ENCODE results near the gene SDR42E2. TPM values are rescaled to one million over a fixed set of nuclear protein-coding genes. Genes with fewer than 3 reads are reported as not detected.

The SDR42E2 gene
- total RNA-seq (2022; extraction: Qiagen RNA extraction), result not detected in 5 replicates

GRCh38 chr16:22161999-22162655, at the start of gene SDR42E2:
Gene SDR42E2 (plus strand): TSS chr16:22162506. CDS start chr16:22165583, 3,077 bp downstream.

DNA sequence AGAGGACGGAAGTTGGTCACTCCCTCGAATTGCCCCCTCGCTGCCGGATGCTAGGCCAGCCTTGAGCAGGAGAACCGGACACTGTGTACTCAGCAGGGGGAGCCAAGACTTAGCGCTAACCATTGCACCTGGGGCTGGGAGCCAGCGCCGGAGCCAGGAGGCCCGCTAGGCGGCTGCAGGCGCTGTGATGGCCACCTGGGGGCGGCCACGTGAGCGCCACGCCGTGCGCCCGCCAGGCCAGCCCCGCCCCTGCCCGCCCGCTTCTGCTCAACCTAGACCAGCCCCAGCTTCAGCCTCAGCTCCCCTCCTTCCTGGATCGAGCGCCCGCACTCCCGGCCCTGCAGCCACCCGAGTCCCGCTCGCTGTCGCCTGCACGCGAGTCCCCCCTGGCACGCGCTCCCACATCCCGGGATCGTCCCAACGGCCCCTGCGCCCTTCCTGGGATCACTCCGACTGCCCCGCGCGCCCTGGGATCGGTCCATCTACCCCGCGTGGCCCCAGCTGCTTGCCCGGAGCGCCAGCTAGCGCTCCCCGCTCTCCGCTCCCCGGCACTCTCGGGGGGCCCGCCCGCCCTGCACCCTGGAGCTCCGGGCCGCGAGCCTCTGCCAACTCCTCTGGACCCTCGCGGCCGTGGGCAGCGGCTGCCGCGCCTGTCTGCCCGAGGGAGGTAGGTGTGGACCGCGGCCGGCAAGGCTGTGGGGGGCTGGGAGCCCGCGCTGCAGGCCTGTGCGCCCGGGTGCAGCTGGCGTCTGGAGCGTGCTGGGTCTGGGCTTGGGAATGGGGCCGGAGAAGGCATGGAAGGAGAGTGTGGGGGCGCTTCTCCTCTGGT, 43.9 kb downstream of the SDR42E2 start, which contains the start of gene EEF2K:
EEF2K (plus strand) TSS at position 266 of the 829 bp plus-strand sequence. CDS start 19,452 bp downstream, outside the sequence.

Other genes with a start within 250 kb of the SDR42E2 start
- 165 to 238 TPM (median 173 TPM) in 5 replicates for gene UQCRC2, start 209.1 kb upstream of the SDR42E2 start, total RNA-seq (2022; extraction: Qiagen RNA extraction)
- gene PDZD9, start 161.4 kb upstream of the SDR42E2 start, total RNA-seq (2022; extraction: Qiagen RNA extraction), result not detected in 5 replicates
- 9.8 to 16.3 TPM (median 13.1 TPM) in 5 replicates for gene MOSMO, start 154.4 kb upstream of the SDR42E2 start, total RNA-seq (2022; extraction: Qiagen RNA extraction)
- 0.04 TPM in 2 of 5 replicates, not detected in the others for gene VWA3A, start 70.0 kb upstream of the SDR42E2 start, total RNA-seq (2022; extraction: Qiagen RNA extraction)
- gene EEF2K, start 43.8 kb downstream of the SDR42E2 start, total RNA-seq (2022; extraction: Qiagen RNA extraction), result 11.9 to 22.7 TPM (median 21.9 TPM) in 5 replicates
- gene POLR3E, start 134.9 kb downstream of the SDR42E2 start, total RNA-seq (2022; extraction: Qiagen RNA extraction), result 26.9 to 40.6 TPM (median 38.3 TPM) in 5 replicates
- 32.9 to 40.9 TPM (median 39.3 TPM) in 5 replicates for gene CDR2, start 212.1 kb downstream of the SDR42E2 start, total RNA-seq (2022; extraction: Qiagen RNA extraction)

Data from A549 treated with dexamethasone at 1 μM for 4 hours (cell line).